GM12892 (cell line): ENCODE data around the gene ZNRD2.

ENCODE experiments used
- POLR2A ChIP-seq: IDR thresholded peaks from 2 replicates; pipeline ENCODE4 v1.6.1; 2011; ENCODE audit warnings: low read depth, low read length, control low read depth
- POLR2AphosphoS5 ChIP-seq: IDR thresholded peaks from 2 replicates; pipeline ENCODE4 v1.6.1; 2011; ENCODE audit warnings: low read depth, low read length, control low read depth

- TF ChIP-seq POLR2A = no peak
- no peak for TF ChIP-seq POLR2AphosphoS5
Observed at GRCh38 chr11:65573391-65574079, 3.3 kb downstream of the ZNRD2 start.
